Activated naive CD4-positive, alpha-beta T cell treated with anti-CD3 and anti-CD28 coated beads, Interleukin-2, amount 50 U/mL, for 24 hours (primary cell): Measurements from ENCODE around the gene DDX1.
"Not testable (repeated sequence)": the region's sequence is repeated elsewhere in the genome, so short reads cannot be mapped to it uniquely, and the experiment has no call there.

Experiments used
- H3K27ac Mint-ChIP-seq: one replicate; pipeline ENCODE4 v1.8.0; 2021; ENCODE audit warnings: mild to moderate bottlenecking, mixed read lengths
- H3K27me3 Mint-ChIP-seq: one replicate; pipeline ENCODE4 v1.8.0; 2021; ENCODE audit warnings: mixed read lengths
- H3K36me3 Mint-ChIP-seq: one replicate; pipeline ENCODE4 v1.8.0; 2021; ENCODE audit warnings: mixed read lengths
- H3K4me1 Mint-ChIP-seq: one replicate; pipeline ENCODE4 v1.8.0; 2021; ENCODE audit warnings: mixed read lengths
- H3K4me3 Mint-ChIP-seq: one replicate; pipeline ENCODE4 v1.8.0; 2021; ENCODE audit warnings: mild to moderate bottlenecking, mixed read lengths
- H3K9me3 Mint-ChIP-seq: one replicate; pipeline ENCODE4 v1.8.0; 2021; ENCODE audit warnings: mixed read lengths

Gene DDX1

GRCh38 chr2:15591692-15592463 lies at the start of gene DDX1:
DDX1 (plus strand) TSS chr2:15591868; CDS start chr2:15591934, 66 bp downstream.
- Mint-ChIP-seq H3K27ac (peak within 1 kb of the TSS; percentile 98), H3K4me3 (peak within 1 kb of the TSS; percentile 96), H3K4me1 (peaks cover 40% of the 10 kb centered on the region), H3K27me3 (no peaks in the 10 kb centered on the region), H3K36me3 (peaks cover 6% of the 10 kb centered on the region), H3K9me3 (no peaks in the 10 kb centered on the region)

- H3K27me3 Mint-ChIP-seq, H3K9me3 Mint-ChIP-seq, H3K4me3 Mint-ChIP-seq, H3K27ac Mint-ChIP-seq: not testable (repeated sequence)
- Mint-ChIP-seq H3K4me1 (peaks cover 17% of the 10 kb centered on the region), H3K36me3 (peaks cover 12% of the 10 kb centered on the region)
These were observed 49.4 kb upstream of the DDX1 start for GRCh38 chr2:15542269-15542668.

DNA sequence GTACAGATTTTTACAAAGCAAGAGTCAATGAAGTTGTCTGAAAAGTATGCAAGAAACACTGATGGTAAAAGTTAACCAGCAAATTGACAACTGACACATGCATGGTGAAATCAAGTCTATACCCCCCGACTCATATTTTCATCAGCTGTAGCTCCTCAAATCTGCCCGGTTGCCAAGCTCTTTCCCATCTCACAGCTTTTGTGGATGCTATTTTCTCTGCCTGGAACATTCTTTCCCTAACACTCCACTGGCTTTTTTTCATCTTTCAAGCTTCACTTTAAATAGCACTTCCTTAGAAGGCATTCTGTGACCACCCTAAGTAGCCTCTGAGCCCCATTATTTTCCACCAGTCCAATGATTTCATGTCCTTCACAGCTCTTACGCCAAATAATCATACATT lies 48.6 kb upstream of the DDX1 start:
- Mint-ChIP-seq H3K27ac (no peak overlapping the region), H3K4me1 (peaks cover 17% of the 10 kb centered on the region), H3K9me3 (no peaks in the 10 kb centered on the region), H3K4me3 (no peak overlapping the region), H3K36me3 (peaks cover 11% of the 10 kb centered on the region), H3K27me3 (no peaks in the 10 kb centered on the region)

DNA sequence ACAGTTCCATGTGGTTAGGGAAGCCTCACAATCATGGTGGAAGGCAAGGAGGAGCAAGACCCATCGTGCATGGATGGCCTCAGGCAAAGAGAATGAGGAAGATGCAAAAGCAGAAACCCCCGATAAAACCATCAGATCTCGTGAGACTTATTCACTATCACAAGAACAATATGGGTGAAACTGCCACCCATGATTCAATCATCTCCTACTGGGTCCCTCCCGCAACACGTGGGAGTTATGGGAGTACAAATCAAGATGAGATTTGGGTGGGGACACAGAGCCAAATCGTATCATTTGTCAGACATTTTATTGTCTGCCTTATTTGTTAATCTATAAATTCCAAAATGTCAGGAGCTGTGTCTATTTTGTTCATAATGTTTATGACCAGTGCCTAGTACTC lies 48.1 kb upstream of the DDX1 start:
- H3K9me3 Mint-ChIP-seq: no peaks in the 10 kb centered on the region
- no peaks in the 10 kb centered on the region for H3K27me3 Mint-ChIP-seq
- no peak overlapping the region for H3K4me3 Mint-ChIP-seq
- peaks cover 11% of the 10 kb centered on the region for H3K36me3 Mint-ChIP-seq
- H3K27ac Mint-ChIP-seq: no peak overlapping the region
- peaks cover 17% of the 10 kb centered on the region for H3K4me1 Mint-ChIP-seq

DNA sequence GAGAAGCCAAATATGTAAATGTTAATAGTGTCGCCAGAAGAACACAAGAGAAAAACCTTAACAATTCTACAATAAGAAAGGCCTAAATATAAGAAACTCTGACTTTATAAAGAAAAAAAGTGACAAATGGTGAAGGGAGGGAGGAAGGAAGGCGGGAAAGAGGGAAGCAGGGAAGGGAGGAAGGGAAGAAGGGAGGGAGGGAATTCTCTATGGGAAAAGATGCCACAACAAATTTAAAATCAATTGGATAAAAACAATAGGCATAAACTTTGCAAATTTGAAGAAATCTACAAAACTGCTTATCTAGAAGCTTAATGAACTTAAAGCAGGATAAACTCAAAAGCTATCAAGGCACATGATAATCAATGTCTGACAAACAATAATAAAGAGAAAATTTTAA lies 47.4 kb upstream of the DDX1 start:
- H3K36me3 Mint-ChIP-seq: peaks cover 17% of the 10 kb centered on the region
- no peaks in the 10 kb centered on the region for H3K9me3 Mint-ChIP-seq
- no peak overlapping the region for H3K4me3 Mint-ChIP-seq
- H3K27ac Mint-ChIP-seq: no peak overlapping the region
- H3K4me1 Mint-ChIP-seq: peaks cover 17% of the 10 kb centered on the region
- no peaks in the 10 kb centered on the region for H3K27me3 Mint-ChIP-seq

DNA sequence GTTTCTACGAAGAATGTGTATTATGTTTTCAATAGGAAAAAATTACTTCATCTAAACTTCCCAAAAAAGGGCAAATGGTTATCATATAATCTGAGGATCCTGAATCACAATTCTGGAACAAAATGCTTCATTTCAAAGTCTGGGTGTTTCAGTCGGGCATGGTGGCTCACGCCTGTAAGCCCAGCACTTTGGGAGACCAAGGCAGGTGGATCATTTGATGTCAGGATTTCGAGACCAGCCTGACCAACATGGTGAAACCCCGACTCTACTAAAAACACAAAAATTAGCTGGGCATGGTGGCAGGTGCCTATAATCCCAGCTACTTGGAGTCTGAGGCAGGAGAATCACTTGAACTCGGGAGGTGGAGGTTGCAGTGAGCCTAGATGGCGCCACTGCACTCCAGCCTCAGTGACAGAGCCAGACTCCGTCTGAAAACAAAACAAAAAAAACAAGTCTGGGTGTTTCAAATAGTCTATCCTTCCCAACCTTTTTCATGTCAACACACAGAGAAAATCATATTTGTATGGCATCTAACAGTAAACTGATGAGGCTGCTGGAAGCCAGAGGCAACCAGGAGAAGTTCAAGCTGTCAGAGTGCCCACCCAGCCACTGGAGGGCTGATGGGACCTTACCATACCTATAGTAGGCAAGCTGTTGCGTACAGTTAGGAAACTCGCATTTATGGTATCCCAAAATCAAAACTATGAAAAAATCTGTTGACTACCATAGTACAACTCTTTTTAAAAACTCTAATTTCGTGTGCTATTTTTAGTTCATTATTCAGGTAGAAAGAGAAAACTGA lies 45.2 kb upstream of the DDX1 start:
- no peaks in the 10 kb centered on the region for H3K27me3 Mint-ChIP-seq
- no peak overlapping the region for H3K4me3 Mint-ChIP-seq
- peaks cover 14% of the 10 kb centered on the region for H3K36me3 Mint-ChIP-seq
- H3K9me3 Mint-ChIP-seq: no peaks in the 10 kb centered on the region
- H3K4me1 Mint-ChIP-seq: peaks cover 7% of the 10 kb centered on the region
- no peak overlapping the region for H3K27ac Mint-ChIP-seq

DNA sequence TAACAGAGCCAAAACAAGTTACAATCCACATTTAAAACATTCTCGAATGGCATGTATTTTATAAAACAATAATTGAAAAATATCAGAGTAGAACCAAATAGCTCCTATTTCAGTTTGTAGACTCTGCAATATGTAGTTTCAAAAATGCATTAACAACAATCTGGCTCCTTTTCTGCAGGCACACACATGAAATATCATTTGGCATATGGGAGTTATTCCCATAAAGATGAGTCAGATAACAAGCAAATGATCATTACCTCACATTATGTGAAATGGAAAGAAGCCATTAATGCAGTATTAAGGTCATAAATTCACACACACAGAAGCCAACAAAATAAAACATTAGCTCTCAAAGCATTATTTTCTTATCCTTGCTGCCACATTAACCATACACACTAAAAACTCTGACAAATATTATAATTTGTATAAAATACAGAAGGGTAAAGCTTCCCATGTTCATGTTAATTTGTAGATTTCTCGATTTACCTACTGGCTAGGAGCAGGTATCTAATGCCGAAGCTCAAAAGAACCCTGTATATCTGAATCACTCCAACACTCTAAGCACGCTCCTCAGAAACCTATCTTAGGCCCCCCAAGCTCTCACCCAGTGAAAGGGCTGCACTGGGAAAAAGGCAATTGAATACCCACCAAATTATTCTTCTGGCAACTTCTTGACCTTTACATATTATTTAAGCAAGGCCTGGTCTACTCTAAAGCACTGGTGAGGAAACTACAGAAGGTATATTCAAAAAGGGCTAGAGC lies 44.4 kb upstream of the DDX1 start:
- Mint-ChIP-seq H3K27ac (no peak overlapping the region), H3K36me3 (peaks cover 16% of the 10 kb centered on the region), H3K9me3 (no peaks in the 10 kb centered on the region), H3K4me3 (no peak overlapping the region), H3K27me3 (no peaks in the 10 kb centered on the region), H3K4me1 (peaks cover 7% of the 10 kb centered on the region)

DNA sequence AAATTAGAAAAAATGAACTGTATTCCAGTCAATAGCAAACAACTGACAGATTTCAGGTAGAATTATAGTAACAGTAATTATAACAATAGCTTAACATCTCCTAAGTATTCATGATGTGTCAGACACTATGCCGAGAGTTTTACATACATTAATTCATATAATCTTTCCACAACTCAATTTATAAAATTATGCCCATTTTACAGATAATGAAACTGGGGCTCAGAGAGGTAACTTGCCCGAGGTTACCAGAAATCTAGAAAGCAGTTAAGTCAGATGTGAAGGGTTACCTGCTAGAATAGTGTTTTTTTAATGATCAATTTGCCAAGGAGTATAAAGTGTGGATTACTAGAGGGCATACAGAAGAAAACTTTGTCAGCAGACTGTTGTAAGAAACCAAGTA lies 42.7 kb upstream of the DDX1 start:
- H3K36me3 Mint-ChIP-seq: peaks cover 18% of the 10 kb centered on the region
- H3K27me3 Mint-ChIP-seq: no peaks in the 10 kb centered on the region
- peaks cover 7% of the 10 kb centered on the region for H3K4me1 Mint-ChIP-seq
- H3K9me3 Mint-ChIP-seq: no peaks in the 10 kb centered on the region
- no peak overlapping the region for H3K4me3 Mint-ChIP-seq
- no peak overlapping the region for H3K27ac Mint-ChIP-seq

DNA sequence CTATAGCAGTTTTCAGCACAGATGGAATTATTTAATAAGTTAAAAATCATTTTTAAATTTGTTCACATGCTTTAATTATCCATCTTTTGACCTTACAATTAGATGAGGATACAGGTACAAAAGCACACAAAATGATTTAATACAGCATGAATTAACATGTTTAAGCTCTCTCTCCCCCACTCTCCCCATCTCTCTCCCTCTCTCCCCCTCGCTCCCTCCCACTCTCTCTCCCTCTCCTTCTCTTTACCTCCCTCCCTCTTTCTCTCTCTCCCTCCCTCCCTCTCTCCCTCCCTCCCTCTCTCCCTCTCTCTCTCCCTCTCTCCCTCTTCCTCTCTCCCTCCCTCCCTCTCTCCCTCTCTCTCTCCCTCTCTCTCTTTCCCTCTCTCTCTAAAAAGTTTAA lies 38.1 kb upstream of the DDX1 start:
- H3K27me3 Mint-ChIP-seq: no peaks in the 10 kb centered on the region
- no peak overlapping the region for H3K4me3 Mint-ChIP-seq
- H3K36me3 Mint-ChIP-seq: peaks cover 22% of the 10 kb centered on the region
- H3K4me1 Mint-ChIP-seq: peaks cover 21% of the 10 kb centered on the region
- no peaks in the 10 kb centered on the region for H3K9me3 Mint-ChIP-seq
- H3K27ac Mint-ChIP-seq: no peak overlapping the region

GRCh38 chr2:15553951-15554350 lies 37.7 kb upstream of the DDX1 start:
- Mint-ChIP-seq H3K36me3 (peaks cover 18% of the 10 kb centered on the region), H3K4me3 (no peak overlapping the region), H3K27ac (no peak overlapping the region), H3K4me1 (peaks cover 21% of the 10 kb centered on the region), H3K9me3 (no peaks in the 10 kb centered on the region), H3K27me3 (no peaks in the 10 kb centered on the region)

- H3K36me3 Mint-ChIP-seq: peaks cover 13% of the 10 kb centered on the region
- peaks cover 29% of the 10 kb centered on the region for H3K4me1 Mint-ChIP-seq
- H3K9me3 Mint-ChIP-seq: no peaks in the 10 kb centered on the region
- no peak overlapping the region for H3K4me3 Mint-ChIP-seq
- H3K27me3 Mint-ChIP-seq: no peaks in the 10 kb centered on the region
- no peak overlapping the region for H3K27ac Mint-ChIP-seq
These were observed 37.0 kb upstream of the DDX1 start for GRCh38 chr2:15554525-15555218.

DNA sequence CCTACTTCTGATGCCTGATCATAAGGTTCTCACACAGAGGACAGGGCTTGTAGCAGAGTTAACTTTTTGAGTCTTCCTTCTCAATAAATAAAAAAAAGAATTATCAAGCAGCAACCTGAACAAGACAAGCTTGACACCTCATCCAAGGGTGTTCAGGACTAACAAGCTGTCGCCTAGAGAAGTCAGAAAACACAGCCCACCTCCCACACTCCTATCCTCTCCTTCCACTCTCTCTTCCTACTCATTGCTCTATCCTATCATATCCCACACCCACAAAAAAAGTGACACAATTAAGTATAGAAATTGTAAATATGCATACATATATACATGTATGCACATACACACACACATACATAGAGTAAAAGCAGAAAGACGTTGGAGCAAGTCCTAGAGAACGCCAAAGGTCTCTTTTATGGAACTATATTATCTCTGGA lies 35.9 kb upstream of the DDX1 start:
- Mint-ChIP-seq H3K36me3 (peaks cover 13% of the 10 kb centered on the region), H3K27ac (peak overlapping the region; percentile 0), H3K9me3 (no peaks in the 10 kb centered on the region), H3K4me1 (peaks cover 37% of the 10 kb centered on the region), H3K4me3 (no peak overlapping the region), H3K27me3 (no peaks in the 10 kb centered on the region)

DNA sequence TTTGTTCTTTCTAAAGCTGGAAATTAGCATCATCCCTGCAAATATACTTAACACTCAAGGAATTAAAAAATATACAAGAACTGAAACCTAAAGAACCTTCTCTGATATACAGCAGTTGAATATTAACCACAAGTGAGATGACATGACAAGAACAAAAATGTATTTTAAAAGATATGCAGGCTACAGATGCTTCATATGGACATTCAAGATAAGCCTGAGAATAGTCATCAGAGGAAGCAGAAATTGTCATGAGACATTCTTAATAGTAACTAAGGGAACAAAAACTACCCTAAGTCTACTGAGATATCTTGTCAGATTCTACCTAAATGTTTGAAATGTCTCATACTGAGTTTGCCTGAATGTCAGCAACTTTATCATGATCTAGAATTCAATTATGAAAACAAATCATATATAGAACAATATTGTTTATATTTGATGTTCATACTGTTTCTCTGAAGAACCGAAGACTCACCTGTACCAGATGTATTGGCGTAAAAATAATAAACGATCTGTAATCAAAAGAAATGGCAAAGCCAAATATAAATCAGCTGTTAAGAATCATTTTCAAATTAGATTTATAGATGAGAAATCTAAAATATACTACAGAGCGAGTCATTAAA lies 35.2 kb upstream of the DDX1 start:
- H3K36me3 Mint-ChIP-seq: peaks cover 13% of the 10 kb centered on the region
- H3K27ac Mint-ChIP-seq: no peak overlapping the region
- H3K9me3 Mint-ChIP-seq: no peaks in the 10 kb centered on the region
- H3K4me3 Mint-ChIP-seq: no peak overlapping the region
- no peaks in the 10 kb centered on the region for H3K27me3 Mint-ChIP-seq
- peaks cover 38% of the 10 kb centered on the region for H3K4me1 Mint-ChIP-seq

DNA sequence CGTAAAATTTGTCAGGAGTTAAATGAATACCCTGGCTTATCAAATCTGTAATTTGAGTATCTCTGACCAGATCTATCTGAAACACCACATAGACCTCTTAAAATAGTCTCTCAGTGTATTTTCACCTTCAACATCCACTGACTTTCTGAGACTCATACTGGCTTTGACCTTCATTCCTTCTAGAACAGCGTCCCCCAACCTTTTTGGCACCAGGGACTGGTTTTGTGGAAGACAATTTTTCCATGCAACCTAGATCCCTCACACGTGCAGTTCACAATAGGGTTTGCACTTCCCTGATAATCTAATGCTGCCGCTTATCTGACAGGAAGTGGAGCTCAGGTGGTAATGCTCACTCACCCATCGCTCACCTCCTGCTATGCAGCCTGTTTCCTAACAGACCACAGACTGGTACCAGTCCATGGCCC lies 33.8 kb upstream of the DDX1 start:
- Mint-ChIP-seq H3K27ac (no peak overlapping the region), H3K4me3 (no peak overlapping the region), H3K27me3 (no peaks in the 10 kb centered on the region), H3K9me3 (no peaks in the 10 kb centered on the region), H3K36me3 (peaks cover 8% of the 10 kb centered on the region), H3K4me1 (peaks cover 52% of the 10 kb centered on the region)
